Activated T-cell treated with anti-CD3 and anti-CD28 coated beads for 1 hour (primary cell): ENCODE measurements around the gene GRM7.
"Not testable (repeated sequence)": the region's sequence is repeated elsewhere in the genome, so short reads cannot be mapped to it uniquely, and the experiment has no call there.

Source experiments
- DNase-seq: peaks from one replicate; pipeline ENCODE4 v3.0.0-alpha.2; 2020; ENCODE audit warnings: low read depth

The GRM7 gene

DNA sequence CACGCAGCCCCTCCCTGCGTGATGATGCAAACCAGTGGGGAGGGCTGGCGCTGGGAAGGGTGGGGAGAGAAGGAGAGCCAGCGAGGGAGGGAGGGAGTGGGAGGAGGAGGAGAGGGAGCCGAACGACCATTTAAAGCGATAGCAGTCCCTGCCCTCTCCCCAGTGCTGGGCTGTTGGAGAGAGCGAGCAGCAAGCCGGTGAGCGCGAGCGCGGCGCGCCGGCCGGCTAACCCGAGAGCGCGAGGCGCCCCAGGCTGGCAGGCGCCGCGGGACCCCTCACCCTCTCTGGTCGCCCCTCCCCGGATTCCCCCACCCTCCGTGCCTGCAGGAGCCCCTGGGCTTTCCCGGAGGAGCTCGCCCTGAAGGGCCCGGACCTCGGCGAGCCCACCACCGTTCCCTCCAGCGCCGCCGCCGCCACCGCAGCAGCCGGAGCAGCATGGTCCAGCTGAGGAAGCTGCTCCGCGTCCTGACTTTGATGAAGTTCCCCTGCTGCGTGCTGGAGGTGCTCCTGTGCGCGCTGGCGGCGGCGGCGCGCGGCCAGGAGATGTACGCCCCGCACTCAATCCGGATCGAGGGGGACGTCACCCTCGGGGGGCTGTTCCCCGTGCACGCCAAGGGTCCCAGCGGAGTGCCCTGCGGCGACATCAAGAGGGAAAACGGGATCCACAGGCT, at the start of gene GRM7:
Gene GRM7, plus strand, starts transcription at position 162 of the 671 bp plus-strand sequence.
- DNase-seq: no peak

GRCh38 chr3:6821411-6821810, 39.5 kb upstream of the GRM7 start:
- DNase-seq: no peak

DNA sequence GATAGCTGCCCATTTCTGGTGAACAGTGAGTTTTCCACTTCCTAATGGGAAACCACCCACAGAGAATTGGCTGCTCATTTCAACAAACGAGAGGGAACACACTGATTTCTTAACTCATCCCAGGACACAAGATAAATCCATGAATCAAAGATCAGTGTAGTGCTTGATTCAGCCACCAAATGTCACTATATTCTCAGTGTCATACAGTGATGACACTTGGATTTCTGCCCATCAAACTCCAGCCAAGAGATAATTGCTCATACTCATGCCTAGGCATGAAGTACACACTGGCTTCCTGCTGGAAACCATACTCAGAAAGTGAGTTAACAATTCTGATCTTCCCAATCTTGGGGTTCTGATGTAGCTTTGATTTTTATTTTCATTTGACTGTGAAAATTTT, 35.4 kb upstream of the GRM7 start:
- DNase-seq: no peak

GRCh38 chr3:6827453-6827852, 33.5 kb upstream of the GRM7 start:
- DNase-seq: no peak

- no peak for DNase-seq
These were observed 16.2 kb upstream of the GRM7 start for GRCh38 chr3:6844723-6845122.

DNA sequence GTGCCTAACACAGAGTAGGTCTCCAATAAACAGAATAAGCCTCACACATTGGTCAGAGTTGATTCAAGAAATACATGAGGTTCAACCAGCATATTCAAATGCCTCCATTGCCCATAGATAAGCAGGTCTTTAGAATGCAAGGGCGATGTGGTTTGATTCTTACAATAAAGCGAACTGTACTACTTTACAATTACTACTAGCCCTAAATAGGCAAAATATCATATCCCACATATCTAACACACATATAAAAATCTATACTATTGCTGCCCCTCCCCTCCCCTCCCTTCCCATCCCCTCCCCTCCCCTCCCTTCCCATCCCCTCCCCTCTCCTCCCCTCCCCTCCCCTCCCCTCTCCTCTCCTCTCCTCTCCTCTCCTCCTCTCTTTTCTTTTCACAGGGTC, 6.7 kb upstream of the GRM7 start:
- DNase-seq: no peak

GRCh38 chr3:6857510-6857909, 3.4 kb upstream of the GRM7 start:
- DNase-seq: no peak

GRCh38 chr3:6860149-6860953, 564 bp upstream of the GRM7 start:
- DNase-seq: no peak

DNA sequence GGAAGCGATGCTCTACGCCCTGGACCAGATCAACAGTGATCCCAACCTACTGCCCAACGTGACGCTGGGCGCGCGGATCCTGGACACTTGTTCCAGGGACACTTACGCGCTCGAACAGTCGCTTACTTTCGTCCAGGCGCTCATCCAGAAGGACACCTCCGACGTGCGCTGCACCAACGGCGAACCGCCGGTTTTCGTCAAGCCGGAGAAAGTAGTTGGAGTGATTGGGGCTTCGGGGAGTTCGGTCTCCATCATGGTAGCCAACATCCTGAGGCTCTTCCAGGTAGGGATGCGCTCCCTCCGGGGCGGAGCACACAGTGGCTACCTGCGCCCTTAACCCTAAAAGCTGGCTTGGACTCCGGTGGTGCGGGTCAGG, 698 bp downstream of the GRM7 start:
- no peak for DNase-seq

- no peak for DNase-seq
These were observed 1.3 kb downstream of the GRM7 start for GRCh38 chr3:6862041-6862879.

- DNase-seq: no peak
These were observed 1.9 kb downstream of the GRM7 start for GRCh38 chr3:6862880-6863195.

DNA sequence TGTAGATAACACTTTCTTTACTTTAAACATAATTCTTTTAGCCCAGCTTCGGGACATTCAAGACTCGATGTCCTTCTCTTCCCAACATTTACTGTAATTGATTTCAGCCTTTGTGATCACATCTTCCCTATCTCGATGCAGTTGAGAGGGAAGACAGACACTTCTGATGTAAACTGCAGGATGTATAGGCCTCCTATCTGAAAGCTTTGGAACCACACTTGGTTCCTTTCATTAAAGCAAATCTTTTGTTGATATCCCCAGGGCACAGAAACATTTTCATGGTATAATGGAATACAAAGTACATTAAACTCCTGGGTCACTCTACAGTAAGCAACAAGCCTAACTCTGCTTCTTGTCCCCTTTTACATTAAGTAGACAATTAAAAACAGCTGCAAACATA, 6.4 kb downstream of the GRM7 start:
- no peak for DNase-seq

DNA sequence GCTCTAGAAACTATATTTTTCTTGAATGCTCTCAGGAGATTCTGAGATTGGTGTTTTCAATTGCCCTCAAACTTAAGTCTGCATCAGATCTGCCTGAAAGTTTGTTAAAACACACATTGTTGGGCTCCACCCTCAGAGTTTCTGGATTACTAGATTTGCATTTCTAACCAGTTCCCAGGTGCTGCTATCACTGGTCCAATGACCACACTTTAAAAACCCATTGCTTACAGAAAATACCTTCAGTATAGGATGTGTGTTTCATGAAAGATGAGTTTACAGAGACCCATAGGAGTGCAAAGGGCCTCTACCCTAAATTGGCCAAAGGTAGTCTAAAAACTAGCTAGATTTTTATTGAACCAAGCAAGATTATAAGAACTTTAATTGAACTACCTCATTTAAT, 17.8 kb downstream of the GRM7 start:
- no peak for DNase-seq

GRCh38 chr3:6912240-6912639, 51.3 kb downstream of the GRM7 start:
- DNase-seq: no peak

DNA sequence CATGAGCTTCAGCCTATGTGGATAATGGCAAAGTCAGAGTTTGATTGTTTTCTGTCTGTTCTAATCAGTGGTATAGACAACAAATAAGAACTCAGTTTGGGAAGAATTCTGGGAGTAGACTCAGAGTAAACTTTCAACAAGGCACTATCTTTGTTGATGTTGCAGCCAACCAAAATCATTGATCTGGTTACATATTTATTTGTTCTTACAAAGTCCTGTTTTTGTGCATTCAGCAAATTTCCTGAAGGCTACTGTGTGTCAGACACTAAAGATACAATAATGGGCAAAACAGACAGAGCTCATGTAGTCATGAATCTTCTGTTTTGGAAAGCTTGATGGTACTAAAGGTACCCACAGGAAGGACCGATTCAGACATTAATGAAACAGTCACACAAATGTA, 55.0 kb downstream of the GRM7 start:
- DNase-seq: no peak

DNA sequence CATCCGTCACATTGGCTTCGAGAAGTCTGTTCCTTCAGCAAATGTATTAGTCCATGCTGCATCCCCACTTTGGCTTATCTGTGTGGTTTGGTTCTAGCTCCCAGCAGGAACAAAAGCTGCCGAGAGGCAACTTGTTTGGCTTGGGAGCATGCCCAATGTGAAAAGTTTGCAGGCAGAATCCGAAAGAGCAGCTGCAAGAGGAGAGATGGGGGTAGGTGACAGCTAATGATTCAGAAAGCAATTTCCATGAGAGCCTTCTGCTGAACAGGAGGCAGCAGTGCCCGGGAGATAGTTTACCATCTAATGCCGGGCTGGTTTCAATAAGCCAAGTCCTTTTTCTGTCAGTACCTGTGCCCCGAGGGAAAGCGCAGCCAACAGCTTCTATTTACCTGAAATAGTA, 60.2 kb downstream of the GRM7 start:
- no peak for DNase-seq

GRCh38 chr3:6921876-6922275, 61.0 kb downstream of the GRM7 start:
- DNase-seq: no peak

- no peak for DNase-seq
These were observed 67.1 kb downstream of the GRM7 start for GRCh38 chr3:6928064-6928463.

- DNase-seq: no peak
These were observed 69.0 kb downstream of the GRM7 start for GRCh38 chr3:6929918-6930317.

DNA sequence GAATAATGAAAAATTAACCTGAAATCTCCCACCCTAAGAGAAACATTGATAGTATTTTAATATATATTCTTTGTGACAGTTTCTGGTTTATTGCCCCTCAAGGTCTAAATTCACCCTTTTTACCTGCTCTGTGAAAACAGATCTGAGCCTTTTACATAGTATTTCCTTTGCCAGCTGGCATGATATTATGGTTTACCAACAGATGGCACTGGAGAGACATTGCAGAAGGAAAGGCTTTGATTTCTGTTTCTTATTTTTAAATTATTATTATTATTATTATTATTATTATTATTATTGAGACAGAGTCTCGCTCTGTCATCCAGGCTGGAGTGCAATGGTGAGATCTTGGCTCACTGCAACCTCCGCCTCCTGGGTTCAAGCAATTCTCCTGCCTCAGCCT, 74.5 kb downstream of the GRM7 start:
- not testable (repeated sequence) for DNase-seq

DNA sequence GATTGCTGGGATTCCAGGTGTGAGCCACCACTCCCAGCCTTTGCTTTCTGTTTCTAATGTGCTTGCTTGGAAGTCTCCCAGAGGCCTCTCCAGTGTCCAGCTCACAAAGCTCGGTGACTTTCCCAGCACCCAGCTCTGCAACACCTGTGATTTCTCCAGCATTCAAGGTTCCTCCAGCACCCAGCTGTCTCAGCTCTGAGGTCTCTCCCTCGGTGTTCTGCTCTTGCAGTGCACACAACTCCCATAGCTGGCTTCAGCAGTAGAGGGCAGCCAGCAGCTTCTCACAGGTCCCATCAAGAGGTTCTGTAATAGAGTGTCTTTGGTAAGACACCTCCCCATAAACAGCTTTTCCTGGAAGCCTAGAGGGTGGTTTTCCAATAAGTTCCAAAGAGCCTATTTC, 75.1 kb downstream of the GRM7 start:
- DNase-seq: no peak

DNA sequence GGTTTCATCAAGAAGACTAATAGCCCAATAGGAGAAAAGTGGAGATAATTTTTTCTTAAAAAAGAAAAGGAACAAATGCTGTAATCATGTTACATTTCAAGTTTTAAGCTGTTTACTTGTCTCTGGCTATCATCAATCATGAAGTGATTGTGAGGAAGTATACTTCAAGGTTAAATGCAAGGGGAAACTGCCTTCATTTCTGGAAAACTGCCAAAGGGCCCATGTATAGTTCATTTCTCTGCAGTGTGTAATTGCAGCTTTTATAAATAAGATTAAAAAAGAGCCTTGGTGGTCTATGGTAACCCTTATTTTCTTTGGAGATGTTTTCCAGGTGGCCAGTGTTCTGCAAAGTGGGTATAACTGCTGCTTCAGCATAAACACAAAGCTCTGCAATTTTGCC, 101.9 kb downstream of the GRM7 start:
- DNase-seq: no peak

GRCh38 chr3:6965881-6966280, 105.0 kb downstream of the GRM7 start:
- no peak for DNase-seq
